HUES48 (cell line): ENCODE measurements around the gene CRYZ.

Experiments used
- H3K27ac ChIP-seq: one replicate; pipeline ENCODE4 v1.7.0; 2013; ENCODE audit warnings: low read depth, low read length, inconsistent platforms
- H3K27me3 ChIP-seq: 2 replicates; pipeline ENCODE4 v1.6.1; 2013; ENCODE audit warnings: mild to moderate bottlenecking, low read length; ENCODE audit not compliant: control insufficient read depth, insufficient read depth
- H3K36me3 ChIP-seq: 2 replicates; pipeline ENCODE4 v1.6.1; 2013; ENCODE audit warnings: low read length; ENCODE audit not compliant: control insufficient read depth, insufficient read depth
- H3K4me1 ChIP-seq: 2 replicates; pipeline ENCODE4 v1.6.1; 2013; ENCODE audit warnings: mild to moderate bottlenecking, low read length; ENCODE audit not compliant: control insufficient read depth, insufficient read depth
- H3K4me3 ChIP-seq: 2 replicates; pipeline ENCODE4 v1.5.1; 2013; ENCODE audit warnings: mild to moderate bottlenecking, low read depth, low read length
- H3K9ac ChIP-seq: 2 replicates; pipeline ENCODE4 v1.6.1; 2013; ENCODE audit warnings: mild to moderate bottlenecking, low read depth, low read length, moderate library complexity
- H3K9me3 ChIP-seq: 2 replicates; pipeline ENCODE4 v1.6.1; 2013; ENCODE audit warnings: low read length; ENCODE audit not compliant: control insufficient read depth, insufficient read depth

The CRYZ gene

GRCh38 chr1:74729741-74730478, 2.9 kb downstream of the CRYZ start:
- H3K9ac ChIP-seq: no peak overlapping the region
- no peak overlapping the region for H3K4me3 ChIP-seq
- H3K9me3 ChIP-seq: peaks cover 7% of the 10 kb centered on the region; the same call in 1 of the 2 replicates
- H3K36me3 ChIP-seq: 0 out of 2 replicates have a peak, but pooled peaks cover 5% of the 10 kb centered on the region
- H3K4me1 ChIP-seq: peaks cover 13% of the 10 kb centered on the region
- H3K27me3 ChIP-seq: no peaks in the 10 kb centered on the region
- H3K27ac ChIP-seq: no peak overlapping the region

- peaks cover 7% of the 10 kb centered on the region for H3K4me1 ChIP-seq
- H3K9me3 ChIP-seq: peaks cover 7% of the 10 kb centered on the region; the same call in 1 of the 2 replicates
- no peak overlapping the region for H3K27ac ChIP-seq
- H3K9ac ChIP-seq: no peak overlapping the region
- H3K36me3 ChIP-seq: peaks cover 17% of the 10 kb centered on the region; the same call in 1 of the 2 replicates
- H3K4me3 ChIP-seq: no peak overlapping the region
- no peaks in the 10 kb centered on the region for H3K27me3 ChIP-seq
Observed at GRCh38 chr1:74728736-74729135, 4.1 kb downstream of the CRYZ start.

- Histone ChIP-seq H3K36me3 (peaks cover 43% of the 10 kb centered on the region), H3K4me3 (no peak overlapping the region), H3K27ac (no peak overlapping the region), H3K4me1 (peaks cover 7% of the 10 kb centered on the region), H3K9me3 (peaks cover 7% of the 10 kb centered on the region; the same call in 1 of the 2 replicates), H3K9ac (no peak overlapping the region), H3K27me3 (no peaks in the 10 kb centered on the region)
Observed at GRCh38 chr1:74726063-74726462, 6.8 kb downstream of the CRYZ start.

DNA sequence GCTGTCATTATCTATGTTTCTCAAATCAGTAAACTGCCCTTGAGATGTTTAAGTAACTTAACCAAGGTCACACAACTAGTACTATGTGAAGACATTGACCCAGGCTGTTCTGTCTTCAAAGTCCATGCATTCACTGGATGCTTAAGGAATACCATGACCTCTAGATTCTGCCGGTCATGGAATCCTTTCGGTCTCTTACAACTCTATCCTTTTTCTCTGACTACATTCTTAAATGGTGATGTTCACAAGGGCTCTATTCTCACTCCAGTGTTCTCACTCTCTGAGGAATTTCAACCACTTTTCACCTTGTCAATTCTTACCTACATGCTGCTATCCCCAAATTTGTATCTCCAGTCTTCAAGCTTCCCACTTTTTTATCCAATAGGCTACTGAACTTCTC, 15.2 kb downstream of the CRYZ start:
- Histone ChIP-seq H3K9me3 (no peaks in the 10 kb centered on the region), H3K36me3 (peaks cover 73% of the 10 kb centered on the region), H3K27me3 (no peaks in the 10 kb centered on the region)

GRCh38 chr1:74716822-74717221, 16.0 kb downstream of the CRYZ start:
- no peak overlapping the region for H3K27ac ChIP-seq
- H3K9ac ChIP-seq: no peak overlapping the region
- H3K4me3 ChIP-seq: no peak overlapping the region
- H3K4me1 ChIP-seq: 0 out of 2 replicates have a peak, but pooled peaks cover 2% of the 10 kb centered on the region
- H3K27me3 ChIP-seq: no peaks in the 10 kb centered on the region
- H3K36me3 ChIP-seq: peaks cover 70% of the 10 kb centered on the region
- H3K9me3 ChIP-seq: no peaks in the 10 kb centered on the region

More for the DNA sequence above, 15.2 kb downstream of the CRYZ start:
- Histone ChIP-seq H3K4me3 (no peak overlapping the region), H3K27ac (no peak overlapping the region), H3K9ac (no peak overlapping the region), H3K4me1 (0 out of 2 replicates have a peak, but pooled peaks cover 2% of the 10 kb centered on the region)

DNA sequence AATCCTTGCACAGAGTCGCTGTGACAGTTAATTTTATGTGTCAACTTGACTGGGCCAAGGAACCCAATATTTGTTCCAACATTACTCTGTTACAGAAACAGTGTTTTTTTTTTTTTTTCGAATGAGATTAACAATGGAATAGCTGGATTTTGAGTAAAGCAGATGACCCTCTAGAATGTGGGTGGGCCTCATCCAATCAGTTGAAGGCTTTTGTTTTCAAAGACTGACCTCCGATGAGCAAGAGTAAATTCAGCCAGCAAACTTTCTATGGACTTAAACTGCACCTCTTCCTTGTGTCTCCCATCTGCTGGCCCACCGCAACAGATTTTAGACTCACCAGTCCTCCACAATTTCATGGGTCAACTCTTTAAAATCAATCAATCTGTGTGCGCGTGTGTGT, 17.0 kb downstream of the CRYZ start:
- Histone ChIP-seq H3K4me1 (0 out of 2 replicates have a peak, but pooled peaks cover 2% of the 10 kb centered on the region), H3K9ac (no peak overlapping the region), H3K27me3 (no peaks in the 10 kb centered on the region), H3K9me3 (no peaks in the 10 kb centered on the region), H3K36me3 (peaks cover 61% of the 10 kb centered on the region), H3K27ac (no peak overlapping the region), H3K4me3 (no peak overlapping the region)

DNA sequence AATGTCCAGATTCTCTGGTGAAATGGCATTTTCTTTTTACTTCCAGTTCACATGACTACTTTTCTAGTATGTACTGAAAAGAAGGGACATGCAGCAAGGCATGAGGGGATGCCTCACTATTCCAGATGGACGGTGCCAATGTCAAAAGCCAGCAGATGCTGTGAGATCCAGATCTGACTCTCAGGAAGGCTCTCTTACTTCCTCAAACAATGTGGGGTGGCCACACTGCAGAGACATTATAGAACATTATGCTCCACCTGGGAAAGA, 17.7 kb downstream of the CRYZ start:
- H3K4me3 ChIP-seq: no peak overlapping the region
- H3K4me1 ChIP-seq: 0 out of 2 replicates have a peak, but pooled peaks cover 2% of the 10 kb centered on the region
- no peak overlapping the region for H3K27ac ChIP-seq
- no peaks in the 10 kb centered on the region for H3K9me3 ChIP-seq
- peaks cover 55% of the 10 kb centered on the region for H3K36me3 ChIP-seq
- H3K27me3 ChIP-seq: no peaks in the 10 kb centered on the region
- H3K9ac ChIP-seq: no peak overlapping the region

DNA sequence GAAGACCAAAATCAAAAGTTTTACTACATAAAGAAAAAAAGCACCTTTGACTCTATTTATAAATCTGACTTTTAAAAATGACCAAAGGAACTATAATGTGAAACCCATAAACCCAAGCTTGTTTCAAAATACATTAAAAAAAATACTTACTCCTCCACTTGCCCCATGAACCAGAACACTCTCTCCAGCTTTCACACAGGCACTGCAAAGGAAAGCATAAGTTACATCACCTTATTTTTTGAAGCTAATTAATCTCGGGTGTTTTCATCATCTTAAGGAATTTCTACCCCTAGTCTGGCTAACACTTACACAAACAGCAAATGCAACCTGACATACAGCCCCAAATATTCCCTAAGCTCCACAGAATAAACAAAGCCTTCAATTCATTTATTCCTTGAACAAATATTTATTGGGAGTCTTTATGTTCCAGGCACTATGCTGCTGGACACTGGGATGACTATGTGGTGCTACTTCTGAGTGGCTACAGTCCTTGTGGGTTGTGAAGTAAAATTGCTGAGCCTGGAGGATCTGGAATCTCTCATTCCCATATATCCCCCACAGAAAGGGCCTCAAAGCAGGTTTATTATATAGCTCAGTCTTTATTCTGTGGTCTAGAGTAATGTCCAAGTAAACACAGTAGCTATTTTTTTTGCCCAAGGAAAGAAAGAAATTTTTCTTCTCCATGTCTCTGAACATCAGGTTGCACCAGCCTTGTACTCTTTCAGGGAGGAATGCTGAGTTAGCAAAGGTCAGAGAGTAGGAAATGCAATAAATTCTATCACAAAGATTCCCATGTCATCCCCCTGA, 18.2 kb downstream of the CRYZ start:
- H3K27me3 ChIP-seq: no peaks in the 10 kb centered on the region
- no peaks in the 10 kb centered on the region for H3K9me3 ChIP-seq
- no peak overlapping the region for H3K9ac ChIP-seq
- H3K4me3 ChIP-seq: no peak overlapping the region
- 0 out of 2 replicates have a peak, but pooled peaks cover 2% of the 10 kb centered on the region for H3K4me1 ChIP-seq
- no peak overlapping the region for H3K27ac ChIP-seq
- peaks cover 54% of the 10 kb centered on the region for H3K36me3 ChIP-seq

DNA sequence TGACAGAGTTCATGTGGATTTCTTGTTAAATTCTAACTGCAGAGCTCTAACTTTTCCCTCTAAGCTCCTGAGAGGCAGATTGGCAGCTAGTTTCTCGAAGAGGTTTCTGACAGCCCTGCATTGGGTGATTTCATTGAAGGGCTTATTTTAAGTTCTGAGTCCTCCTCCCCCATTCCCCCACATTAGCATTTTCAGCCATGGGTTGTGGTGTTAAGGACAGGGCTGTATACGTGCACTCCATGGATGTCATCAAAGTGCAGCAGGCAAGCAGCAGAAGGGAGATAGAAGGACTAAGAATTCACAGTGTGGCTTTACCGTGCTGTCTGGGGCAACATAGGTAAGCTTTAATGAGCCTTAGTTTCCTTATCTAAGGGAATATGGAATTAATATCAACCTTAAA, 19.0 kb downstream of the CRYZ start:
- Histone ChIP-seq H3K4me3 (no peak overlapping the region), H3K27me3 (no peaks in the 10 kb centered on the region), H3K9me3 (no peaks in the 10 kb centered on the region), H3K27ac (no peak overlapping the region), H3K4me1 (0 out of 2 replicates have a peak, but pooled peaks cover 2% of the 10 kb centered on the region), H3K36me3 (peaks cover 57% of the 10 kb centered on the region), H3K9ac (no peak overlapping the region)

DNA sequence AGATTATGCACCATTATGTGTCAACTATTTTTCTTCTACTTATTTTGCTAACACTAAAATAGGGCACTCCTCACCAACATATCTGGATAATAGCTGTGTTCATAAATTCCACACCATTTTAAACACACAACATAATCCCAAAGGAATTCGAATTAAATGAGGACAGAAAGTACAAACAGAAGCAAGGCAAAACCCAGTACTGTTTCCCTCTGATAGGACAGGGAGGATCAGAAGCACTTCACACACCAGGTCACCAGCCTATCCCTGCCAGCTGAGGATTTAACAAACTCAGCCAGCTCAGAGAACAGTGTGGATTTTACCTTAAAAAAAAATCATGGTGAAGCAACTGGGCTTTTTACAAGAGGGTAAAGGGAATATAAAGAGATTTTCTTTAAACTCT, 20.0 kb downstream of the CRYZ start:
- Histone ChIP-seq H3K27ac (no peak overlapping the region), H3K36me3 (peaks cover 52% of the 10 kb centered on the region)

More for the DNA sequence above, 20.0 kb downstream of the CRYZ start:
- H3K9ac ChIP-seq: no peak overlapping the region
- H3K4me3 ChIP-seq: no peak overlapping the region
- 0 out of 2 replicates have a peak, but pooled peaks cover 2% of the 10 kb centered on the region for H3K4me1 ChIP-seq
- H3K9me3 ChIP-seq: no peaks in the 10 kb centered on the region
- H3K27me3 ChIP-seq: no peaks in the 10 kb centered on the region
